IPS-NIHi7 (cell line): ENCODE measurements around the gene ATP2C1.
"Not testable (repeated sequence)": the region's sequence is repeated elsewhere in the genome, so short reads cannot be mapped to it uniquely, and the experiment has no call there.

Source experiments
- DNase-seq: peaks from one replicate; pipeline ENCODE4 v3.0.0; 2012; ENCODE audit warnings: mixed read lengths; ENCODE audit errors: extremely low spot score

ATP2C1 gene

GRCh38 chr3:130939753-130940152 is 45.9 kb downstream of the ATP2C1 start:
- DNase-seq, result no peak

- DNase-seq, result no peak
Measured at GRCh38 chr3:130941793-130942192, 47.9 kb downstream of the ATP2C1 start.

DNA sequence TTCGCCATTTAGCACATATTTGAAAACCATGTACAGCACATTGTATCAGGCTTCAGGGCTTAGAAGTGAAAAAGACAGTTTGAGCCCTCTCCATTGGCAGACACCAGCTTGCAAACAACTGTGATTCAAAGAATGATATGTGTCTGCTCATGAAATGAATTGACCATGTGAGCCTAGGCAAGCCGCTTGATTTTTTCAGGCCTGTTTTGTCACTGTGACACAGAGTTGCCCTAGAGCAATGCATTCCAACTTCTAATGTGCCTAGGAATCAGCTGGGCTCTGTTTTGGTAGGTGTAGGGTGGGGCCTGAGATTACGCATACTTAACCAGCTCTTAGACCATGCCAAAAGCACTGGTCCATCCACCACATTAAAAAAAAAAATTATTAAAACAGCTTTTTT is 53.0 kb downstream of the ATP2C1 start:
- DNase-seq, result no peak

DNA sequence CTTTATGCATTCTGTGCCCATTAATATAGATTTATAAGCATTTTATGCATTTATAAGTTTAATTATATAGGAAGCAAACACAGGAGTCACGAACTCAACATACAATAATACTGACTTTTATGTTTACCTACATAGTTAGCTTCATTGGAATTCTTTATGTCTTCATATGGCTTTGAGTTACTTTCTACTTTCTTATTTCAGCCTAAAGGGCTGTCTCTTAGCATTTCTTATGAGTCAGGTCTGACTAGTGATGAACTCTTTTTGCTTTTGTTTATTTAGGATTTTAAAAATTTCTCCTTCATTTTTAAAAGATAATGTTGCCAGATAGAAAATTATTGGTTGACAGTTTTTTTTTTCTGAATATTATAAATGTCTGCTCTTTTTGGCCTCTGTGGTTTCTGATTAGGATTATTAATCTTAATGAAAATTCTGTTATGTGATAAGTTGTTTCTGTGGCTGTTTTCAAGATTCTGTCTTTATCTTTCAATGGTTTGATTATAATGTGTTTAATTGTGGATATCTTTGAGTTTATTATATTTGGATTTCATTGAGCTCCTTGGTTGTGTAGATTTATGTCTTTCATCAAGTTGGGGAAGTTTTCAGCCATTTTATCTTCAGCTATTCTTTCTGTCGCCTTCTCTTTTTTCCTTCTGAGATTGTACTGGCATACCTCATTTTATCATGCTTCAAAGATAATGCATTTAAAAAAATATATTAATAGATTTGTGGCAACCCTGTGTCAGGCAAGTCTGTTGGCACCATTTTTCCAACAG is 54.3 kb downstream of the ATP2C1 start:
- no peak for DNase-seq

GRCh38 chr3:130948929-130949328 is 55.0 kb downstream of the ATP2C1 start:
- DNase-seq, result no peak

GRCh38 chr3:130950124-130950523 is 56.2 kb downstream of the ATP2C1 start:
- DNase-seq, result no peak

DNA sequence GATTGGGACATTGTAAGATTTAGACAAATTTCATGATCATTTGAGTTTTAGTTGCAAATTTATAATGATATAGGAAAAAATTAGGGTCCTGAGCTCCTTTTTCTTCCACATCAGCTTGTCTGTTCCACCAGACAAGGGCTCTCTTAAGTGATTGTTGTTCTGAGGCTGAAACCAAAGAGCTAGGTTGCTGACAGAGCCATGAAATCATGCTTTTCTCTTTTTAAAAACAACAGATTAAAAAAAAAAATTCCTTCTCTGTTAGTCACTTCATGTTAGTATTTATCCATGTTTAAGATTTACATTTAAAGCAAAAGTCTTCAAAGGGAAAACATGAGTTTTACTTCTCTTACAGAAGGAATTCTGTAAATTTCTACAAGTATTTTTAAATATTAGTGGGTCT is 56.8 kb downstream of the ATP2C1 start:
- DNase-seq, result no peak

- DNase-seq, result no peak
Measured at GRCh38 chr3:130955481-130955880, 61.6 kb downstream of the ATP2C1 start.

- no peak for DNase-seq
Measured at GRCh38 chr3:130956281-130956680, 62.4 kb downstream of the ATP2C1 start.

GRCh38 chr3:130956721-130957120 is 62.8 kb downstream of the ATP2C1 start:
- no peak for DNase-seq

DNA sequence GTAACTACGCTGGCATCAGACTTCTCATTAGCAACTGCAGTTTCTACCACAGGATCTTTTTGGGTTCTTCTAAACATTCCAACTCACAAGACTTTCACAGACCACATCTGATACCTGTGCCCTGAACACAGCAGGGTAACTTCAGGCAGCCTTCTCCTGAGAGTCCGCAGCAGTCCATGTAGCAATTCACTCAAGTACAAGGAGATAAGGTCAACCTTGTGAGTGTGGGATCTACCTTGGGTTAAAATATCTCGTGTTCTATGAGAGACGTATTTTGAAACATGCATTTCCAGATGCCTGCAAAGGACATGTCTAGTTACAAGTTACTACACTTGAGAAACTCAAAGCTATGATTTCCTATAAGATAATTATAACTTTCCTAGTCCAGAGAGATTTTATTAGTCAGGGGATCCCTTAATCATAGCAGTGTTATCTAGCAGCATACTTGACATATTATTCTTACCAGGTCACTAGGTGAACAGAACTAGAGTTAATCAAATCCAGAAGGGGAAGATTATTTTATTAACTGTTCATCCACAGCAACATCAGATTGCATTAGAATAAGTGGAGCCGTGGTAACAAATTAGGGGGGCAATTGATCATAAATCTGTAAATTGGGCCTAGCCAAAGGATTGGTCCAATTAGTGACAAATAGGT is 66.4 kb downstream of the ATP2C1 start:
- DNase-seq, result no peak

GRCh38 chr3:130961458-130961857 is 67.6 kb downstream of the ATP2C1 start:
- DNase-seq, result no peak

DNA sequence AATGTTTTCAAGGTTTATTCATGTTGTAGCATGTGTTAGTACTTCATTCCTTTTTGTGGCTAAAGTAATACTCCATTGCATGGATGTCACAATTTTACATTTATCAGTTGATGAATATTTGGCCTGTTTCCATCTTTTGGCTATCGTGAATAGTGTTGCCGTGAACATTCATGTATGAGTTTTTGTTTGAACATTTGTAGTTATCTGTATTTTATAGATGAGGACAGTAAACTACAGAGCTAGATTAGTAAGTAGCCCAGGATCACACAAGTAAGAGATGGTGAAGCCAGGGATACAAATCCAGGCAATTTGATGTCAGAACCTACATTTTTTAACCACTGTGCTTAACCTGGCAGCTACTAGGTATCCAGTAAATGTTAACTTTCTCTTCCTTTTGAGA is 69.6 kb downstream of the ATP2C1 start:
- DNase-seq, result no peak

DNA sequence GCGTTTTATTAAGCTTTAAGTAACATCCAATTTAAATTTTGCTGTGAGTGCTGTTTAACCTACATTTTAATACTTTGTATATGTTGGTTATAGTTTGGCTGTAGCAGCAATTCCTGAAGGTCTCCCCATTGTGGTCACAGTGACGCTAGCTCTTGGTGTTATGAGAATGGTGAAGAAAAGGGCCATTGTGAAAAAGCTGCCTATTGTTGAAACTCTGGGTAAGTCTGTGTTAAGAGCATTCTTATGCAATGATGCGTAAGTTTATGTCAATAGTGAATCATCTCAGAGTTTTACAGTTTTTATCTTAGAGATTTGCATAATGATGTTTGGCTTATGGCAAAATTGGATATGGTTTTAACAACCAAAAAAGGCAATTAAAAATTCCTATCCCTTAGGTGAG is 70.0 kb downstream of the ATP2C1 start:
- no peak for DNase-seq

- DNase-seq, result no peak
Measured at GRCh38 chr3:130967281-130967680, 73.4 kb downstream of the ATP2C1 start.

DNA sequence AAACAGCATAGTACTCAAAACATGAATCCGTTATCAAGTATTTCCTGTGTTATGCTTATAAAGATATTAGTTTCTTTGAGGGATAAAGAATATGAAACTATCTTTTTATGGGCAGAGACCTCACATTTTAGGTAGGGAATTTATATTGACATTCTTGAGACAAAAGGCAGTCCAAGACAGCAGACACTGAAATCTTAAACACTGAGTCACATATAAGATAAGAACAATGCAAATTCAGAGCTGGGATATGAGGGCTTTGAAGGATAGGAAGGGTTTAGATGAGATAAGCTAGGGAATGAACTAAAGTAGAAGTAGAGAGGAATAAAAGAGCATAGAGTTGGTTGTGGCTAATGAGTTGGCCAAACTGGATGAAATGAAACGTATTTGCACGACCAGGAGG is 74.3 kb downstream of the ATP2C1 start:
- DNase-seq, result no peak

DNA sequence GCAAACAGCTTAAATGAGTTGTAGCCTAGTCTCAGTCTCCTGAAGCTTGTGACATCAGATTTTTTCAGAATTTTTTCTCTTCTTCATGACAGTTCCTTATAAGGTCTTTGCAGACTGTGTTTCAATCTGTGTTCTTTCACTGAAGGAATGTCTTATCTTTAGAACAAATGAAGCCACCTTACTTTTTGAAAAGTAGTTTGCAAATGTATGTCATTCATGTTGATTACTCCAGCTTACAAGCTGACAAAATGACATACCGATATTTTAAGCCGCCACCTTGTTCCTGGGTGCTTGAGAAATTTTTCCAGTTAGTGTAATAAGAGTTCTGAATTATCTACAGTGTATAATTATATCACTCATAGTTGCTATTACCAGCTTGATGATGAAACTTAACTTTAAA is 75.7 kb downstream of the ATP2C1 start:
- DNase-seq, result no peak

DNA sequence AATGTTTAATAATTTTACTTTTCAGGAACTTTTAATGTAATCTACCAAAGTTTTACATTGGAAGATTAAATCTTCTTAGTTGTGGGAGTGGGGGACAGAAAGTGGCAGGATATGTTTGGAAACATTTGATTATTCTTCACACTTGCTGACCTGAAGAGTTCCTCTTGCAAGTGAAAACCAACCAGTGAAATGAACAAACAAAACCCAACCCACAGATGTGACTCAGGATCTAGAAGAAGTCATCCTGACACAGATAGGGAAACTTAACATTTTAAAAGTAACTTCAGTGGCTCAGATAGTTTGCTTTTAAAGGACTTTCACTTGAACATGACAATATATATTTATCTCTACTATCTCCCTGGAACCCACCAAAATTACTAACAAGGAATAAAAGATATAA is 77.3 kb downstream of the ATP2C1 start:
- DNase-seq, result no peak

GRCh38 chr3:130972592-130972991 is 78.7 kb downstream of the ATP2C1 start:
- DNase-seq, result not testable (repeated sequence)

- DNase-seq, result no peak
Measured at GRCh38 chr3:130973406-130973805, 79.5 kb downstream of the ATP2C1 start.

DNA sequence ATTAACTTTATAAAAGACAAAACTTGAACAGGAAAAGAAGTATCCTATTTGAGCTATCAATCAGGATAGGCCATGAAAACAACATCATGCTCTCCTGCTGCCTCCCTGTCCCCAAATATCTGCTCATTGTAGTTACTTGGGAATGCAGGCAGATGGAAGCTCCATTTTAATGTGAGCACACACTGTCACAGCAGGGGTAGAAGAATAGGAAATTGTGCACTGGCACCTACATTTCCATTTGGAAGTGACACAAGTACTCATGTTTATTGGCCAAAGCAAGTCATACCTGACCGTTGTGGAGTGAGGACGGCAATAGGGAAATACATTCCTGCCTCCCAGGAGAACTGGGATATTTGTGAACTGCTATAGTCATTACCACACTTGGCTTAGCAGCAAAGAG is 80.3 kb downstream of the ATP2C1 start:
- DNase-seq, result no peak

- DNase-seq, result no peak
Measured at GRCh38 chr3:130975251-130975650, 81.4 kb downstream of the ATP2C1 start.

DNA sequence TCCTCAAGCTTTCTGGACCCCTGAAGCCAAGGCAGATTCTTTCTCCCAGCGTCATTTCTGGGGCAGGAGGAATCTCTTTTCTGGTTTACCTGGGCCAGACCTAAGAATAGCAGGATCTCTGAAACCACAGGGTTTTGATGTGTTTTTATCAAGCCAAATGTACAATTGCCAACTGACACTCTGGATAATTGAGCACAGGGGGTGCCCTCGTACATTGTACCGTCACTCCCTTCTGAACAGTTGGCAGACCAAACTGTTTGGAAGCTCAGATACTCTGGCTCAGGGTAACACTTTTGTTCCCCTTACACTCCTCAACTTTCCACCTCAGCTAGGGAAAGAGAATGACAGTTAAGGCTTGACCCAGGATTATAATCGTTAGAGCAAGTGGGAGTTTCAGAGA is 82.8 kb downstream of the ATP2C1 start:
- no peak for DNase-seq

- DNase-seq, result no peak
Measured at GRCh38 chr3:130979117-130979516, 85.2 kb downstream of the ATP2C1 start.
